Kidney capillary endothelial cell (primary cell): ENCODE results near the gene RGR.

ENCODE experiments used
- DNase-seq: peaks from one replicate; pipeline ENCODE4 v3.0.0-alpha.2; 2018; ENCODE audit warnings: low spot score

RGR gene

DNA sequence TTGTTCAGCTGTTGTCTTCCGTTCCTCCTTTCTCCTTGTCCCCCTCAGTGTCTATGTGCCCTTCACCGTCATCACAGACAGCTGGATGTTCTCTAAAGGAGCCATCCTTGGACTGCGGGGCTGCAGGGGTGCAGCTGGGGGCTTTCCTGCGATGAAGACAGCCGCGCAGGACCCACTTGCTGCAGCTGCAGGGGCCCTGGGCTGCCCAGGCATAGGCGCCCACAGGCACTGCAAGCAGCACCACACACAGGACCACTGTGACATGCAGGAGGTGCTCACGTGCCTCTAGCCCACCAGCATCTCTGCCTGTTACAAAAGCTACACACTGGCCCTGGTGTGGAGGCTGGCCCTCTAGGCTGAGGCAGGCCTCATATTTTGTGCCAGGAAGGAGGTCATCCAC lies 22.9 kb upstream of the RGR start:
- no peak for DNase-seq

DNA sequence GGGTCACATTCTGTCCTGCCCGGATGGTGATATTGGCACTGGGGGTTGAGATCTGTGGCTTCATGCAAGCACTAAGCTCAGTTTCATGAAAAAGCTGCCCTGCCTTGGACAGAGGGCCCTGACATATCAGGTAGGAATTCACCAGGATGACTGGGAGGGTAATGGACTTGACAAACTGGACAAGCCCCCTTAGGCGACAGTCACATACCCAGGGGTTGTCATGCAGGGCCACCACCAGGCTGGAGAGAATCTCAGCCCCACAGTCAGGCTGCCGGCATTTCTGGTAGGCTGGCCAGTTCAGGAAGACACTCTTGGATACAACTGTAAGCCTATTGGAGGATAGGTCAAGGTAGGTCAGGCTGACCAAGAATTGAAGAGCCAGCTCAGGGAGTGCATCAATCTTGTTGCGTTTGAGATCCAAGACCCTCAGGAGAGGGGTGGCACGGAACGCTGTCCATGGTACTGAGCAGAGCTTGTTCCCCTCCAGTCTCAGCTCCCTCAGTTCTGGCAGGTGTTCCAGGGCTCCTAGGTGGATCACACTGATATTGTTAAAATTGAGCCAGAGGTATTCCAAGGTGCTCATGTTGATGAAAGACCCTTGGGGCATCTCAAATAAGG lies 20.3 kb upstream of the RGR start:
- no peak for DNase-seq

DNA sequence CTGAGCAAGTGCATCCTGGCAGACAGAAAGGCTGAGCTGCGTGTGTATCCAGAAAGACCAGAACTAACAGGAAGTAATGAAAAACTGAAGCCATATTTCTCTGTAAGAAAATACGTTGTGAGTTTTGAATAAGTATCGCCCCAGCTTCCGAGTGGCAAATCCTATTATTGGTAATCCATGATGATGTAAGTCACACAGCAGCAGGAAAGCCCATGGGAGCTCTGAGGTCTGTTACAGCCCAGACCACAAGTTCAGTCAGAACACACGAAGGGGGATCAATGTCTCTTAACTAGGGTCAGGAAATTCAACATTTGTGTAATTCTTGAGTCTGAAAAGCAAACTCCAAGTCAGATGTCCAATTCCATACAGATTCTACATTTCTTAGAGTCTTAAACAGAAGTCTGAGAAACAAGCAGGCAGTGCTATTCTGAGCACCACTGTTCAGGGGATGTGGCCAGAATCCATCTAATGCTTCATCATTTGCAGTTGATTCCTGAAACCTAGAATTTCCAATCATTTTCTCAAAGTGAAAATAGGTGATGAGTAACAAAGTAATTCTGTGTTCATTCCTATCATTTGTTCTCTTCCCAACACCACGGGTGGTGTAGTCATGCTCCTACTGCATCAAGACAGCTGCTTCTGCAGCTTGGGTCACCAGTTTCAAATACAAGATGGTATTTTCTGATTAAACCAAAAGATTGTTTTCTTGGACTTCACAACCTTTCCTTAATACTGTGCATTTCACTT lies 19.3 kb upstream of the RGR start, which contains the start of gene LRIT2:
Gene LRIT2 (minus strand): TSS at position 118 of the 747 bp plus-strand sequence. CDS start 24 bp downstream, at position 94.
- DNase-seq, result no peak

- DNase-seq, result no peak
These were observed 18.2 kb upstream of the RGR start for GRCh38 chr10:84226616-84227015.

DNA sequence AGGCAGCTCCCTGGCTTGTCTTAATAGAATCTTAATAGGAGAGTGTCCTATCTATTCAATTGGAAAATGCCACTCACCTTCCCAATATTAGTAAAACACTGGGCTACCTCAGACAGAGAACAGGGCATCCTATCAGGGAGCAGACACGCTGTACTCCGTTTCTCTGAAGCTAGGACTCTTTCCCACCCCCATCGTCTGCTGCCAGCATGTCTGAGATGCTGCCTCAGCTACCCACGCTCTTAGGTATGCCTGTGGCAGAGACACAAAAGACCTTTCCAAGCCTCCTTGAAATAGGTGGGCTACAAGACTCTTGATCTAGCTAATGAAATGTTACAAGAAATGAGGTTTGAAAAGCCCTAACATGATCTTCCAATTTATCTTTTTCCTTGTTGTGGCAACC lies 17.0 kb upstream of the RGR start:
- no peak for DNase-seq

DNA sequence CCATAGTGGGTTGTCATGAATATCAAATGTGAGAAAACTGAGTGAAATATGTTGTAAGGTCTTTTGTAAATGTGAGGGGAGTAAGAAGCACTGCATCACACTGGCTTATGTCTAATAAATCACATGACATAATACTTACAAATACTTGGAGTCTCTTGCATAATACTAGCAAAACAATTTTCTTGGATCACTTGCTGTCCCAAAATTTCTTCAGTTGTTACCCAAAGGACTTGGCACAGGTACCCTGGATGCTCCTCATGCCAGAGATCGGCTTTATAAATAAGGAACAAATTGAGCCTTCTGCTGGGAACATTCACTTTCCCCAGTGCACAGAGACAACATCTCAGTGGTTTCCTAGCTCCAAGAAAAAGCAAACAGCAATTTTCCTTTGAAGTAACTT lies 14.5 kb upstream of the RGR start:
- no peak for DNase-seq

DNA sequence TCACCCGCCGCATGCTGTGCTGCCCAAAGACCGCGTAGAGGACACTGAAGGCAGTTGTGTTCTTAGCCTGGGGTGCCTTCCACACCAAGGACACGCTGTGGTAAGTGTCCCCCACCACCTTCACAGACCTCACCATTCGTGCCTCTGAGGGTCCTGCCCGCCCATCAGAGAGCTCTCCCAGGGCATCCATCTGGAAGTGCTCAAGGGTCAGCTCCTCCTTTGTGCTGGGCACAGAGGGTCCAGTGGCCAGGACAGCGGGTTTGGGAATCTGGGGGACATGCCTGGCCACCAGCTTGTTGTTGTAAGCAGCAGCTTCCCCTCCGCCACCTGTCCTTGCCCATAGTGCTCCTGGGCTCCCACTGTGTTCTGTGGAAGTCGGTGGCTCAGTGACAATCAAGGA lies 12.5 kb upstream of the RGR start:
- DNase-seq, result no peak

- no peak for DNase-seq
These were observed 10.9 kb upstream of the RGR start for GRCh38 chr10:84233940-84234339.

- DNase-seq, result no peak
These were observed 10.4 kb upstream of the RGR start for GRCh38 chr10:84234479-84234878.

GRCh38 chr10:84235096-84235495 lies 9.8 kb upstream of the RGR start:
- DNase-seq, result no peak

DNA sequence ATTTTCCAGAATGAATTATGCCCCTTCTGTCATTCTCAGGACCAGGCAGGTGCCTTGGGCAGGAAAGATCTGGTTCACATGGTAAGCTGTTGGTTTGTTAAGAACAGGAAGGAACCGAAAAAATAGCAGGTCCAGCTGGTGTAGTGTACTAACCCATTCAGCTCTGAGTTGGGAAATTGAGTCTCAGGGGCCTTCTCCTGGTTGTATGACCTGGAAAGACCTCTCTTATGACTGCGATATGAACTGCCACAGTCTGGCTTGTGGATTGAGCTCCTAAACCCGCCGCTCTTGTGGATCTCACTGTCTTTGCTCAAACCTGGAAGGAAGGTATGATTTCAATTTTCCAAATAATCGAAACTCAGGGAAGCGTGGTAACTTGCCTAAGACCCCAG lies 8.1 kb upstream of the RGR start:
- DNase-seq, result no peak

GRCh38 chr10:84237199-84238051 lies 7.4 kb upstream of the RGR start:
- DNase-seq, result no peak

DNA sequence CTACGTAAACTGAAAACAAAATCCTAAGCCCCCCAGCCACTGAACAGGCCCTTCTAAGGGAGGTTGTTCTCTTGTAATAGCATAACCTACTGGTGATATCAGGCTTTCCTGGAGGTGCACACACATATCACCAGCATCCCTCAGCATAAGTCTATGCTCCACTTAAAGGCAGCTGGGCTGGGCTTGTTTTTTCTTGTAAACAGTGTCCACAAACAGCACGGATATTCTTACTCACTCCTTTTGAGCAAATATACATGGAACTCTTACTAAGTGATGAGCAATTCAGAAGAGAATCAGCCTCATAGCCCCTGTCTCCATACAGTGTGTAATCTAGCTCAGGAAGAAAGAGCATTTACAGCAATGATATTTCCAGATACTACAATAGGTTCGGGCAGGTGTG lies 5.9 kb upstream of the RGR start:
- DNase-seq, result no peak

- DNase-seq, result no peak
These were observed 3.6 kb upstream of the RGR start, which contains the start of gene LRIT1 for GRCh38 chr10:84241185-84241790. LRIT1 (minus strand) TSS chr10:84241546; CDS start chr10:84241439, 107 bp downstream.

- no peak for DNase-seq
These were observed 1.1 kb upstream of the RGR start for GRCh38 chr10:84243759-84244158.

DNA sequence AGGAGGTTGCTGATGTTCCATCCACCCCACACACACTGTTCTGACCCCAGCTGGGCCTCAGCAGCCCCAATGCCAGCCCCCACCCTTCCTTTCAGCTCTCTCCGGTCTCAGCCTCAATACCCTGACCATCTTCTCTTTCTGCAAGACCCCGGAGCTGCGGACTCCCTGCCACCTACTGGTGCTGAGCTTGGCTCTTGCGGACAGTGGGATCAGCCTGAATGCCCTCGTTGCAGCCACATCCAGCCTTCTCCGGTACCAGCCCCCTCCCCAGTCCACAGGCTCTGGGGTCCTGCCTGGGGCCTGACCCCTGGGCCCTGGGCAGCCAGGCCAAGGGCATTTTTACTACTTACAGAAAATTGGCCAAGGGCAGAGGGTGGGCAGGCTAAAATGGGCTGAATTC lies 2.6 kb downstream of the RGR start:
- DNase-seq, result no peak

DNA sequence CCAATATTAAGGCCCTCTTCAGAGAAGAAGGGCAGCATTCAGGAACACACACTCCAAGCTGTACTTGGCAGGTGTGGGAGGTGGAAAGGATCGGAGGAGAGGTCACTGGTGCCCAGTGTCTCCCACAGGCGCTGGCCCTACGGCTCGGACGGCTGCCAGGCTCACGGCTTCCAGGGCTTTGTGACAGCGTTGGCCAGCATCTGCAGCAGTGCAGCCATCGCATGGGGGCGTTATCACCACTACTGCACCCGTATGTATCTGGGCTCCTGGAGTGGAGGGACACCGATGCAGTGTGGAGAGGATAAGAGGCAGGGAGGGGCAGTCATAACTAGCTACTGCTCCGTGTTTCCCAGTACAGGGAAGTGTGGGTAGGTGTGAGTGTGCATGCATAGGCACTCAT lies 3.9 kb downstream of the RGR start:
- DNase-seq, result no peak

DNA sequence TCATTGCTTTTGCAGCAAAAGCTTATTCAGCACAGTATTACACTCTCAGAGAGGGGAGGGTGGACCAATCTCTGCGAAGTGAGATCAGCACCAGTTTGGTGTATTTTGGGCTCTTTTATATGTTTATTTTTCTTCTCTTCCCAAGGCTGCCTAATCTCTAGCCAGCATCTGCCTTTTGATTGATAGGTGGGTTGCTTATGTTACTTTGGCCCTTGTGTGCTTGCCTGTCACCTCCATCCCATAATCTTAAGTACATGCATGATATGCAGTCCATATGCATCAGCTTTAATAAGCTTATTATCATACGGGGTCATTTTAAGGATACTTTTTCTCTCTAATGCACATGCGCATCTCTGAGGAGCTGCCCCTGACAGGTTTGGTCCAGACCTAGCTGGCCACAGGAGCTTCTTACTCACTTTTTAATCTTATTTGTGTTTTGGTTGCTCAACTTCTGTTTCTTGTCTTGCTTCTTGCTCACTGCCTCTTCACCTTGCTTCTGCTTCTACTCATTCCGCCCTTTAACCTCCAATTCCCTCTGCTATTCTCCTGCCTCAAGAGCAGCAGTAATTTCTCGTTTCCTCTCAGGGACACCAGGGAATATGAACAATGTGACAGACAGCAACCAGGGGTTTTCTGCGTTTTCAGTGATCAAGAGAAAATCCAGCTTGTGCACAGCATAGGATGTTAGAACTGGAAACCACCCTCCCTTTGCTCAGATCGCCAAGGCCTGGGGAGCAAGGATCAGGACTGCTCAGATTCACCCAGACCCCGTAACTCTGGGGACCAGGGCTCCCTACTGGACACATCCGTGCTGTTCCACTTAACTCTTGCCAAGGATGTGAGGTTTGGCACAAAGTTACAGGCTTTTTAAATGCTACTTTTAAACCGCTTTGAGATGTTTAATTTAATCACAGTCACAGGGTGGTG lies 10.0 kb downstream of the RGR start:
- no peak for DNase-seq

DNA sequence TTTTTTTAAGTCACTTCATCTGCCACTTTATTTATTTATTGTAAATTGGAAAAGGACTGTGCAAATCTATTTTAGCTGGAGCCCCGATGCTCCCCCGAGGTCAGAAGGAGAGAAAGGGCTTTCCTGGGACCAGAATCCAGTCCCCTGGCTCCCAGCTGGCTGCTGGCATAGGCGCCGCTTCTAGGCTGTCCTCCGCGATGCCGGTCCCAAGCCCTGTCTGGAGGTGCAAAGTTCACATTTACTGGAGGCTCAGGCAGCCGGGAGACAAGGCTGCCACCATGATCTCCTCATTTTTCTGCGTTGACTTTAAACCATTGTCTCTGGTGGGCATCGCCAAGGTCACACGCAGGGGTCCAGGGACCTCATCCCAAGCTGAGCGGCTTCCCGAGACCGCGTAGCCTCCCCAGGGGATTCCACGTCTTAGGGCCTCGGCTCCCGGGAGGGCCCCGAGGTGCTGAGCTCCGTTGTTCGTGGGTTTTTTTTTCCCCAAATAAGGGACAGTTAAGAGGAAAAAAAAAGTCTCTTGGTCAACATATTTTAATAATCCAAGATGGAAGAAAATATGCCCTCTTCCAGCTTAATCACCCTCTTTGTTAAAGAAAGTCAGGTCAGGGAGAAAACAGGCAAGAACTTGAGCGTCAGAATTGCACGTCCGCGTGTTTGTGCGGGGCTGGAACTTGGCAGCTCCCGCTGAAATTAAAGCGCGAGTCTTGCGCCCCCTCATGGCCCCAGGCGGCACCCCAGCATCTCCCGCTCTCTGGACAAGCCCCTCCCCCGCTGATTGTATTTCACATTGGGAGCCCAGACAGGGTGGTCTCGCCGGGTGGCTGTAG lies 11.9 kb downstream of the RGR start:
- DNase-seq, result peak; percentile 16

DNA sequence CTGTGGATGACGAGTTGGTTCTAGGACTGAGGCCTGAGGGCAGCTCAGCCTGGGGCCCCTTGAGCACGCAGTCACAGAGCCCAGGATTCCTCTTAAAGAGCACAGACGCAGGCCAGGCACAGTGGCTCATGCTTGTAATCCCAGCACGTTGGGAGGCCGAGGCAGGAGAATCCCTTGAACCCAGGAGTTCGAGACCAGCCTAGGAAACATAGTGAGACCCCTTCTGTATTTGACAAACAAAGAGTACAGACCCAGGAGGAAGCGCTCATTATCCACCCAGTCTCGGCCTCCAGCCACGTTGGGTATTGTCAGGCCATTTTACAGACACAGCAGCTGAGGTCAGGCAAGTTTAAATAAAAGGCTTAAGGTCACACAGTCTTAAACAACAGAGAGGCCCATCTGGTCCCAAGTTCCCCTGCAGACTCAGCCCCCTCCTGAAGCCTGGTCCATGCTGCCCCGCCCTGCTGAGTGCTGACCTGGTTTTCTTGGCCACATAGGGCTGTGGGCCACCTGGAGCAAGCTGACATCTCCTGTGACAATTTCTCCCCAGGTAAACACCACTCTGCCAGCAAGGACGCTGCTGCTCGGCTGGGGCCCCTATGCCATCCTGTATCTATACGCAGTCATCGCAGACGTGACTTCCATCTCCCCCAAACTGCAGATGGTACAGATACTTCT lies 12.6 kb downstream of the RGR start:
- no peak for DNase-seq
